ENCODE measurements around the gene GLIS1. TPM values are rescaled to one million over a fixed set of nuclear protein-coding genes. Genes with fewer than 3 reads are reported as not detected.

GLIS1 gene
- total and polyA plus RNA-seq, 9 donors: 0.12 to 2.9 (median 0.48) TPM; not detected in 1

DNA sequence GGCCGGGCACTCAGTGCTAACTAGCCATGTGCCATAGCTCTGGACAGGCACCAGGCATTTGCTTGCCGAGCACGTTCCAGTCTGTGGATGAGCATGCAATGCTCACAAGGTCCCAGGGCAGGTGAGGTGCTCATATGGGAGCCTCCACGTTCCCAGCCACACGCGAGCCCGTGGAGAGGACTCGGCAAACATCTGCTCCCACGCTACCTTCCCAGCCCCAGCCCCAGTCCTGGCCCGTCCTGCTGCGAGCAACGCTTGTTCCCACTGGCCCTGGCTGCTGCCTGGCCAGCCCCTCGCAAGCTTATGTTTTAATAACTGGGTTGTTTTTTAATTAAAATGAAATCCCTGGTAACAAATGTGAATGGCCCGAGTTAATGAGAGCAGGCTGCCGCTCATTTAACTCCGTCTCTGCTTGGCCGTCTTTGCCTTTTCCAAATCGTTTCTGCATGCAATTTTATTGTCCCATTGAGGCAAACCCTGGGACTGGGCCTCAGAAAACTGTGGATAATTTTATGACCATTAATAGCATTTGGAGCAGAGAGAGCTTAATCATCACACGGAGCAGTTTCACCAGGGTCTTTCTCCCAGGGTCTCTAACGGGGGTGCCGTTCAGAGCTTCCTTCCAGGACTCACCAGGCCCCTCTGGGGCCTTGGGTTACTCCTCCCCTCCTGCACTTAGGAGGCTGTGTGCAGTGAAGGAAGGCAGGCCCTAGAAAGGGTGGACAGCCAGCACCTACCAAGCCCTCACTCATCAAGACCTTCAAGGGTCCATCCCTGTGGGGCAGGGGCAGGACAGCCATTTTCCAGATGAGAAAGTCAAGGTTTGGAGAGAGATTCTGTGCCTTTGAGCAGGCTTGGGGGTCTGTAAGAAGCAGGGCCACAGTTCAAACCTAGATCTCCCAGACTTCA, 136.8 kb downstream of the GLIS1 start:
- H3K36me3 ChIP-seq: no peaks in the 10 kb centered on the region
- H3K27ac ChIP-seq: no peak overlapping the region
- DNase-seq: no peak
- no peak overlapping the region for H3K4me3 ChIP-seq
- no peaks in the 10 kb centered on the region for H3K4me1 ChIP-seq (ENCODE audit: insufficient read depth)
- 71 to 77% (median 77%) methylated on average over 21 of the region's 21 CpGs for WGBS, 3 donors
- no peaks in the 10 kb centered on the region for H3K9me3 ChIP-seq
- no peaks in the 10 kb centered on the region for H3K27me3 ChIP-seq
- intact Hi-C loops (cut with DNase I): no loop called here
- TF ChIP-seq POLR2A (IDR thresholded peaks at IDR 0.05): no peak
- TF ChIP-seq, protein P1, sequence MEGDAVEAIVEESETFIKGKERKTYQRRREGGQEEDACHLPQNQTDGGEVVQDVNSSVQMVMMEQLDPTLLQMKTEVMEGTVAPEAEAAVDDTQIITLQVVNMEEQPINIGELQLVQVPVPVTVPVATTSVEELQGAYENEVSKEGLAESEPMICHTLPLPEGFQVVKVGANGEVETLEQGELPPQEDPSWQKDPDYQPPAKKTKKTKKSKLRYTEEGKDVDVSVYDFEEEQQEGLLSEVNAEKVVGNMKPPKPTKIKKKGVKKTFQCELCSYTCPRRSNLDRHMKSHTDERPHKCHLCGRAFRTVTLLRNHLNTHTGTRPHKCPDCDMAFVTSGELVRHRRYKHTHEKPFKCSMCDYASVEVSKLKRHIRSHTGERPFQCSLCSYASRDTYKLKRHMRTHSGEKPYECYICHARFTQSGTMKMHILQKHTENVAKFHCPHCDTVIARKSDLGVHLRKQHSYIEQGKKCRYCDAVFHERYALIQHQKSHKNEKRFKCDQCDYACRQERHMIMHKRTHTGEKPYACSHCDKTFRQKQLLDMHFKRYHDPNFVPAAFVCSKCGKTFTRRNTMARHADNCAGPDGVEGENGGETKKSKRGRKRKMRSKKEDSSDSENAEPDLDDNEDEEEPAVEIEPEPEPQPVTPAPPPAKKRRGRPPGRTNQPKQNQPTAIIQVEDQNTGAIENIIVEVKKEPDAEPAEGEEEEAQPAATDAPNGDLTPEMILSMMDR (IDR thresholded peaks at IDR 0.05): no peak
- no peak for TF ChIP-seq EP300 (IDR thresholded peaks at IDR 0.05)

DNA sequence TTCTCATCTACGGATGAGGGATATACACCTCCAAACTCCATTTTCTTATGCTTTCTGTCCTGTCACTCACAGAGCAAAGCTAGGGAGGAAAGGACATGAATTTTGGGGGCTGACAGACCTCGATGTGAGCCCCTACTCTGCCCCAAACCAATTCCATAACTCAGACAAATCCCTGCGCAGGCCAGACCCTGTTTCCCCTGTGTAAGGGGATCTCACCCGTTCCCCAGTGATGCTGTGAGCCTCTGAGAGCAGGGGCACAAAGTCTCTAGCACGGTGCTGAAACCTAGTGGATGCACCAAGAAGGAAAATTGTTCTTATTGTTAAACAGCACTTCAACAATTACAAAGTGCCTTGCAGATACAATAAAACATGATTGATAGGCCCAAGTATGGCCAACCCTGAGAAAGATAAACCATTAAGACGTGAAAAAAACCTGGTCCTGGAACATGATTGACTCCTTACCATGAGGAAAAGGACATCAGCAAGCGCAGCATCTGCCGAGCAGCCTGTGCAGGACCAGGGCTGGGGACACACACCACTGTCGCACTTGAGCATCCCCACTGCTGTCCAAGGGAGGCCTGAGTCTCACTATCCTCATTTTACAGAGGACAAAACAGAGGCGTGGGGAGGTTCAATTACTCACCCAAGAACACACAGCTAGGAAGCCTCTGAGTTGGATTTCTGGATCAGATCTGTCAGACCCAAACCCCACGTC, 137.8 kb downstream of the GLIS1 start:
- WGBS, 3 donors: 86 to 89% (median 88%) methylated on average over 11 of the region's 11 CpGs
- TF ChIP-seq, protein P1 (IDR thresholded peaks at IDR 0.05): no peak
- TF ChIP-seq EP300 (IDR thresholded peaks at IDR 0.05): no peak
- no peak for TF ChIP-seq POLR2A (IDR thresholded peaks at IDR 0.05)
- no peaks in the 10 kb centered on the region for H3K36me3 ChIP-seq
- no peak overlapping the region for H3K27ac ChIP-seq
- no peak for DNase-seq
- intact Hi-C loops (cut with DNase I): no loop called here
- H3K4me1 ChIP-seq (ENCODE audit: insufficient read depth): no peaks in the 10 kb centered on the region
- H3K4me3 ChIP-seq: no peak overlapping the region
- no peaks in the 10 kb centered on the region for H3K9me3 ChIP-seq
- no peaks in the 10 kb centered on the region for H3K27me3 ChIP-seq

DNA sequence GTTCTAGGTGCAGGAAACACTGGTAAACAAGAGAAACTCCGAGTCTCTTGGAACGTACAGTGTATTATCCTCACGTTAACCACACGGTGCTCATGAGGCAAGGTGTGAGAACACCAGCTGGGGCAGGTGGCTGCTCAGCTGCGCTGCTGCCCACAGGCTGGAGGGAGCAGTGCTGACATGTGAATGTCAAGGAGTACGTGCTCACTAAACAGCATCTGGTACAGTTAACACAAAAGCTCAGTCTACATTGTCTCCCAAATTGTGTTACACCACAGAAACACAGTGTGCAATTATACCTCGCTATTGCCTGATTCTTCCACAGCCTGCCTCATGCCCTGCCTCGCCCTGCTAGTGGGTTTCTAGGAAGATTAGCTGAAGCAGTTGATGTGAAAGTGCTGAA, 138.4 kb downstream of the GLIS1 start:
- TF ChIP-seq EP300 (IDR thresholded peaks at IDR 0.05): no peak
- TF ChIP-seq, protein P1 (IDR thresholded peaks at IDR 0.05): no peak
- no peak for TF ChIP-seq POLR2A (IDR thresholded peaks at IDR 0.05)

DNA sequence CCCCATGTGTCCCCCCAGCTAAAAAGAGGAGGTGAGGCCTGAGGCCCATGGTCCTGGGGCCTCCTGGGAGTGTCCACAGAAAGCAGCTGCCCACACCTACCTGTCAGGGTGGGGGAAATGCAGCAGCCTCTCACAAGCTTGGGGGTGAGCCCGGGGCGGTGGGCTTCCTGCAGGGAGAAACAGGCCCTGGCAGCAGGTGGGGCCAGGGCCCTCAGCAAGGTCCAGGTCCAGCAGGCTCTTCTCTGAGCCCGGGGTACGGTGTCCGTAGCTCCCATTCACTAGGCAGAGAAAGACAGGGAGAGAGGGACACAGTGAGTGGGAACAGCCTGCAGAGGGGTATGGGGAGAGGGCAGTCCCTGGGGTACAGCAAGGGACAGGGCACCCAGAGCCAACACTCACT, 139.0 kb downstream of the GLIS1 start:
- Histone ChIP-seq H3K9me3 (no peaks in the 10 kb centered on the region), H3K4me1 (ENCODE audit: insufficient read depth) (no peaks in the 10 kb centered on the region), H3K27me3 (no peaks in the 10 kb centered on the region), H3K4me3 (no peak overlapping the region), H3K36me3 (no peaks in the 10 kb centered on the region), H3K27ac (no peak overlapping the region)
- intact Hi-C loops (cut with DNase I): no loop called here
- no peak for TF ChIP-seq POLR2A (IDR thresholded peaks at IDR 0.05)
- TF ChIP-seq EP300 (IDR thresholded peaks at IDR 0.05): no peak
- TF ChIP-seq, protein P1 (IDR thresholded peaks at IDR 0.05): no peak
- 55 to 86% (median 56%) methylated on average over 5 of the region's 5 CpGs for WGBS, 3 donors
- DNase-seq: no peak

More for the DNA sequence above, 138.4 kb downstream of the GLIS1 start:
- intact Hi-C loops (cut with DNase I): no loop called here
- Histone ChIP-seq H3K27ac (no peak overlapping the region), H3K27me3 (no peaks in the 10 kb centered on the region), H3K4me1 (ENCODE audit: insufficient read depth) (no peaks in the 10 kb centered on the region), H3K9me3 (no peaks in the 10 kb centered on the region), H3K36me3 (no peaks in the 10 kb centered on the region), H3K4me3 (no peak overlapping the region)
- no peak for DNase-seq
- 55 to 65% (median 60%) methylated on average over 8 of the region's 8 CpGs for WGBS, 3 donors

All from ovary (tissue), 9 donors.